Left cardiac atrium (tissue), 4 donors: Measurements from ENCODE around the gene PDLIM3. TPM values are rescaled to one million over a fixed set of nuclear protein-coding genes. Genes with fewer than 3 reads are reported as not detected.
A peak's percentile ranks its signal among the peaks of the same experiment; 100 is the strongest.
"Not testable (repeated sequence)": the region's sequence is repeated elsewhere in the genome, so short reads cannot be mapped to it uniquely, and the experiment has no call there.

Experiments used
- ATAC-seq, 2 donors: fragments of 200-7000 bp; cut with Tn5 transposase; one replicate each; pipeline ENCODE4 v1.9.1; 2020; ENCODE audit warnings: mild to moderate bottlenecking in 2 of 2, moderate library complexity in 2 of 2
- DNase-seq: peaks from one replicate; pipeline ENCODE4 v3.0.0-alpha.2; 2020
- intact Hi-C, 2 donors: fragments of 100-400 bp; cut with DNase I; formaldehyde crosslinking; loops; one replicate each; pipeline versions ENCODE4 v1.14.1 to v1.15.1; 2022 to 2023
- total RNA-seq, 2 donors: library from RNA; stranded (reverse); fragmentation: NEBNext Ultra II Directional; extraction: Animal tissue kit (Norgen Biotek cat#: 25700); gene quantifications; one replicate each; pipeline ENCODE4 v1.2.1, GENCODE V29; 2021
- donor health status: DM: no; HTN: yes; CAD: no.
- donor health status: DM: no; HTN: yes; CAD: no; lungs with severe emphysema.
- donor health status: DM: yes; HTN: yes; CAD: no.
- donor health status: Dilated cardiomyopathy.

PDLIM3 gene
- total RNA-seq, 2 donors from 2014 or later = 319 to 692 TPM

DNA sequence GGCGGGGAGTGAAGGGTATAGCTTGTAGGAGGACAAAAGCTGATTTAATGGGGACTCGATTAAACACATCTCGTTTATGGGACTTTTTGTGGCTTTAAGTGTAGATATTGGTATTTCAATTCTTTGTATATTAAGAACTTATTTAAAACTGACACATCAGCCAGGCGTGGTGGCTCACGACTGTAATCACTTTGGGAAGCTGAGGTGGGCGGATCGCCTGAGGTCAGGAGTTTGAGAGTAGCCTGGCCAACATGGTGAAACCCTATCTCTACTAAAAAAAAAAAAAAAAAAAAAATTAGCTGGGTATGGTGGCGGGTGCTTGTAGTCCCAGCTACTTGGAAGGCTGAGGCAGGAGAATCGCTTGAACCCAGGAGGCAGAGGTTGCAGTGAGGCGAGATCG lies 3.7 kb downstream of the PDLIM3 start:
- ATAC-seq = peak in 1 of 2 donors; percentile 1
- peak; percentile 45 for DNase-seq
- intact Hi-C loops = loop anchor here in 1 of 2 donors (10.0 kb wide), 1 partner anchor 63 kb away; no protein-coding TSS in a partner anchor

DNA sequence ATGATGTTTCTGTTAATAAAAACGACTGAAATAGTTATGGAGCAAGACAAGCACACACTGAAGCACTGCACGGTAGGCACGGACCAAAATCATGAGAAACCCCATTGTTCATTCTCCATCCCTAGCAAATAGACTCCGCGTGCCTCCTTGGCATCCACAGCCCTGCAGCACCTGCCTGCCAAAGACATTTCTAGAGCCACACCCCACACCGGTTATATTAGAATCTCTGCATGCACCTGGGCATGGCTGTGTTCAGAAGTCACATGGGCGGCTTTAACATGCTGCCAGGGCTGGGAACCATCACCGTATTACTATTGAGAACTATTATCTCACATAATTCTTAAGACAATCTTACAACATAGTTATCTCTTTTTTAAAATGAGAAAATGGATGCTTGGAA lies 5.9 kb downstream of the PDLIM3 start:
- intact Hi-C loops = no loop called here
- DNase-seq (no peak), ATAC-seq (no peak)

DNA sequence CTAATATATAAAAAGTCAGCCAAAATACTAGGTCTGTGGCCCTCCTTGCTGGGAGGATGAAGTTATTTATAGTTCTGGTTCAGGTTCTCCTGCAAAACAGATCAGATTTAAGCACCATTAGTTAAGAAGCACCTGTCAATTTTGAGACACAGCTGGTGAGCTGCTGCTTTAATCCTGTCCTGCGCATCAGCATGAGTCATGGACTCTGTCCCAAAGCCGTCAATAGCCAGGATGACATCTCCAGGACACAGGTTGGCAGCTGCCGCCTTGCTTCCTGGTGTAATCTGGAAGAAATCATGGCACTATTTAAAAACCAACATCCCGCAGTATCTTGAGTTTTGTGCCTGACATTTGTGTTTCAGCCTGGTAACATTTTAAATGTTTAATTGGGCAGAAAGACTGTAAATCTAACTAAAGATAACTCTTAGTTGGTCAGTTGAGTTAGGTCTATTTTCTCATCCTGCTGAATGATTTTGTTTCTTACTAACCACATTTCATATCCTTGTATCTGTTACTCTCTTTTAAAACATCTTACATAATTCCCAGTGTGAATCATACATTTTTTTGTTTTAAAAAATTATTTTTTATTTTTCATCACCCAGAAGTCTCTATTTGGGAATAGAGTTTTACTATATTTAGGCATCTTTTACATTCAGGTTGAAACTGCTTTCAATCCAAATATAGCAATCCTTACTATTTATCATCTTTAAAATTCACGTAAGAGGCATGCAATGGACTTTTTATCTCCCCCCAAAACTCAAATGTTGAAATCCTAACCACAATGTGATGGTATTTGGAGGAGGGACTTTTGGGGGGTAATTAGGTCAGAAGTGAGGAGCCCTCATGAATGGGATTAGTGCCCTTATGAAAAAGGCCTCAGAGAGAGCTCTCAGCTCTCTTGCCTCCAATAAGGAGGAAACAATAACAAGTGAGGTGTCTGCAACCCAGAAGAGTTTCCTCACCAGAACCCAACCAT lies 10.1 kb downstream of the PDLIM3 start:
- ATAC-seq (peak in 1 of 2 donors; percentile 63), DNase-seq (no peak)
- intact Hi-C loops = no loop called here

DNA sequence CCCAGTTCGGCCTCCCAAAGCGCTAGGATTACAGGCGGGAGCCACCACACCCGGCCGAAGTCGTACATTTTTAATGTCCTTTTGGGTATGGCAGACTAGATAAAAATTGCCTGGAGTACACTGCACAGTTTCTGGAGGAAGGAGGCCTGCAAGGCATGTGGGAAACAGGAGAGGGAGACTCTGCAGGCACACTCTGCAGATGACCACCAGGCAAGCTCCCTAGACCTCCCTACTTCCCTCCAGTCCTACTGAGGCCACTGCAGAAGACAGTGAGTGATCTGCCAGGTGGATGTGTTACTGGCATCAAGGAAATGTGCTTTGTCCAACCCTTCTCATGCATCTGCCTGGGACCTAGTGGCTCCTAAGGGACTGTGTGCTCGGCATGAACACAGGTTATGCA lies 11.4 kb downstream of the PDLIM3 start:
- ATAC-seq = peak in 1 of 2 donors; percentile 20
- intact Hi-C loops = no loop called here
- no peak for DNase-seq

DNA sequence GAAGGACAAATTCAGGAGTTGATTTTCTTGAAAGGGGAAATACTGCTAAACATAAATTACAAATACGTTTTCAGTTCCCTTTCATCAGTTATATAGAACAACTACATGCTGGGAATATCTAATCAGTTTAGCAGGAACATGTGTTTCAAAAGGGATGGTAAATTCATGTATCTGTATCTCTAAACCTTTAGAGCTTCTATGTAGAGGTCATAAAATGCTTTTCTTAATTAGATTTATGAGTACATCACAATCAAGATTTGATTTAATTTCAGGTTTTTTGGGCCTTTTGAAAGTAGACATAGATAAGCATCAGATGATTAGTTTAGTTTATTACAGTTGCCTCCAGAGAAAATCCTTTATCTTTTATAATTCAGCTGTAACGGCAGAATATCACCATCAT lies 12.9 kb downstream of the PDLIM3 start:
- ATAC-seq (no peak), DNase-seq (no peak)
- intact Hi-C loops = no loop called here

DNA sequence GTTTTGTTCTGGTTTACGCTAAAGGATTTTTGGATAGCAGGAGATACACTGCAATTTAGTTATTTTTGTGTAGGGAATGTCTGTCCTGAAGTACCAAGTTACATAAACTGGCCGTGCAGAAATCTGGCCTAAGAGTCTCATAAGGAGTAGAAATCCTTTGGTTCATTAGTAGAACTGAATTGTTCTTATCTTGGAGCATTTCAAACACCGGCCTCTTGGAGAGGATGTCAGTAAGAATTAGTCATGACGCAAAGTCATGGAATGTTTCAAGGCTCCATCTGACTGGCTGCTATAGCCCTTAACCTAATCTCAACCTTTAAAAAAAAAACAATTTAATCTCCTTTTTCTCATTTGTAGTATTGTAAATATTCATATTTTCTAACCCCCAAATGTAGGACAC lies 15.2 kb downstream of the PDLIM3 start:
- DNase-seq = no peak
- intact Hi-C loops = no loop called here
- peak; percentile 80 to 90 for ATAC-seq

DNA sequence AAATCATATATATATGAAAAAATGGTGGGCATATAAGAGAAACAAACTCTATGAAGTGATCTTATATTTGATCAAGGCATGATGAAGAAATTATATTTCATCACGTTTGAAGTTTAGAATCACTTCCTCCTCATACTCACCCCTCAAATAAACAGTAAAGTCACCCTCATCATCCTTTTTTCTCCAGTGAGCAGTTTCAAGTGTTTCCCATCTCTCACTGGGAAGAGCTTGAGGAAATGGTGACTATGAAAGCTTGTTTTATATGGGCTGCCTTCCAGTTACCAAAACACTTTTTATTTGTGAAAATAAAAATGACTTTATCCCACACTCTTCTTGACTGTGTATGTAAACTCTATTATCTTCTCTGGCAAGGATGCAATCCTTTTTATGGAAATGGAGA lies 16.8 kb downstream of the PDLIM3 start:
- no peak for ATAC-seq
- DNase-seq = no peak
- intact Hi-C loops = no loop called here

DNA sequence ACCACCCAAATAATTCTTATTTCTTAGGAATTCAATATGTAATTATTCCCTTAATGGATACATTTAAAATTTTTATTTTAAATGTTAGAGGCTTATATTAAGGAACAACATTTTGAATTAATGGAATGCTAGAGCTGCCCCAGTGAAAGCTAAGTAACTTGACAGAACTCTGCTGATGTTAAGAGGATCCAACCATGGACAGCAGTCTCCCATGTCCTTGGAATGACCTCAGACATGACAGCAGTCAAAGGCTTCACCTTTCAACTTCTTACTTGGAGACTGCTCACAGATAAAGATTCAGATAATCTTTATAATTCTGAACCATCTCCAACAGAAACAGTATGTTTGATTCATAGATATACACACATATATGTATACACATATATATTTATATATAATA lies 17.2 kb downstream of the PDLIM3 start:
- no peak for DNase-seq
- no peak for ATAC-seq
- intact Hi-C loops = no loop called here

DNA sequence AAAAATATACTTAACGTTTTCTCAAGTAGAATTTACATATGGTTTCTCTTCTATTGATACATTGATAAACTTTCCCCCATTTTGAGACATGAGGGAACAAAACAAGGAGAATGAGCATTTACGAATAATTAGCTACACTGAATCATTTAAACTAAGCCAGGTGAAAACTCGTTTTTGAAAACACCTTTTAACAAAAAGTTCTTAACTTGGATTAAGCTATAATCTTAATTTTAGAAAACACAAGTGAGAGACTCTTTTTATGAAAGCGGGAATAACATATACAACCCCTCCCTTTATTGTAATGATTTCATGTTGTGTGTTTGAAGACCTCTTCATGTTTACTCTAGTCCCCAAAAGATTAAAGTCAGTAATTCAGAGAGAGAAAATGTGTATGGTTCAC lies 20.1 kb downstream of the PDLIM3 start:
- intact Hi-C loops = no loop called here
- ATAC-seq (no peak), DNase-seq (no peak)

DNA sequence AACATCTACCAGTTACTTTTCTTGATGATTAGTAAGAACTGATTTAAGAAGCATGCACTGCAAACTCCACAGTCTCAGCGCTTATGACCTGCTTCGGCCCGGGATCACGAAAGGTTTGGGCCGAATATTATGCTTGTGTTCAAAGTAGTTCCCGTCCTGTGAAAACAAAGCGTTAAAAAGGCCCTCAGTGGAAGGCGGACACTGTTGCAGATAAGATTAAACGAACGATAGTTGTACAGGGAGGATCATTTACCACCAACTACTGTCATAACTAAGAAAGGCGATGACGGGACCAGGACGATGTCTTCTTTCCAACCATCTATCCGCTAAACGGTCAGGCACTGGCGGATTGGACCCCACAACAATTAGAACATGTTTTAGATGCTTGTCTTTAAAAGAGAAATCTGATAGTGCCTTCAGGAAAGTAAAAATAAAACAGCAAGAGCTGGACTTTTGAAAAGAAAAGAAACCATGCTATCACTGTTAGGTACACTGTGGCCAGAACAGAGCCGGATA lies 21.1 kb downstream of the PDLIM3 start:
- intact Hi-C loops = no loop called here
- peak in 1 of 2 donors; percentile 3 for ATAC-seq
- no peak for DNase-seq

DNA sequence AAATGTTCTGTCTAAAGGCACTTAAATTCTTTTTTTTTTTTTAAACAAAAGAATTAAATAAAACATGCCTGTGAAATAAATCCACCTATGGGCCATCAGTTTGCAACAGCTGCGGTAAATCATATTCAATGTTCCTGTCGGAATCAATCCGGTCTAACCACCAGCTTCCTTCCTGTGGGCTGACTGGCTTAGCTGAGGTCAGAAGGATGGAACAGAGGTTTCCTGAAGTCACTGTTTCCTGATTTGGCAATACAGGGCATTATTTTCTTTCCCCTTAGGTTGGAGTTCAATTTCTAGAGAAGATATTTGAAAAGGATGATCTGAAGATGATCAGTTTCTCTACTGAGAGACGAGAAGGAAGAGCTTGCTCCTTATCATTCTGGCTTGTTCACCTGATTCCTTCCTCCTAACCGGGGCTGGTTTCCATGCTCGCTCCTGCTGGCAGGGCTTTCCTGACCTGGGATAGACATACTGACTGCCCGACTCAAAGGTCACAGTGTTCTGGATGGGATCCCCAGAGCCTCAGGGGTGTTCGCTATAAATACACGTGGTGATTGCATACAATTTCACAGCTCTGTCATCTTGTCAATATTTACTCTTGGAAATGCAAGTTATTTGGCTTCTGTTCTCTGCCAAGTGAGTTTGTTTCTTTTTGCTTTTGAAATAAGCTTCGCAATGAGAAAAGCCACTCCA lies 21.7 kb downstream of the PDLIM3 start:
- ATAC-seq (peak; percentile 58 to 68), DNase-seq (no peak)
- intact Hi-C loops = no loop called here

DNA sequence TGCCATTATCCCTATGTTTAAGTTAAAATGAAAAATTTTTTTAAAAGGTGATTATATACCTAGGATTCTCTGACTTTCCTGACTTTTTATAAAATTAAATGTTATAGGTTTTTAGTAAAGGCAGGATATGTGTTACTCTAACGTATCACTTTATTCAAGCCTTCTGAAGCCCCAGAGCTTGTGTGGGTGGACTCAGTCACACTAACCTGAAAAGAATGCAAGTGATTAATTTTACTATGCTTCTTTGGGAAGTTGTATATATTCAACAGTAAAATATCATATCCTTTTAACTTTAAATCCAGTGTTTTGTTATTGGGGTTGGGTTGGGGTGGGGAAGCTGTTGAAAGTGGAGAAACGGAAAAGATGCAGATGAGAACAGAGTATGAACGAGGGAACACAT lies 22.8 kb downstream of the PDLIM3 start:
- peak in 1 of 2 donors; percentile 6 for ATAC-seq
- DNase-seq = no peak

DNA sequence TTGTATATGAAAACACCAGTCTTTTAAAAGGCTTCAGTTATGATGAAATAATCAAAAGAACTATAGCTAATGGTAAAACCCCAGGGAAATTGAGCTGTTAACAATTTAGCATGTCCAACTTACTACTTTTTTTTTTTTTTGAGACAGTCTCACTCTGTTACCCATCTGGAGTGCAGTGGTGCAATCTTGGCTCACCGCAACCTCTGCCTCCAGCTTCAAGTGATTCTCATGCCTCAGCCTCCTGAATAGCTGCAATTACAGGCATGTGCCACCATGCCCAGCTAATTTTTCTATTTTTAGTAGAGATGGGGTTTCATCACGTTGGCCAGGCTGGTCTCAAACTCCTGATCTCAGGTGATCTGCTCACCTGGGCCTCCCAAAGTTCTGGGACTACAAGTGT lies 24.1 kb downstream of the PDLIM3 start:
- ATAC-seq, intact Hi-C loops: not testable (repeated sequence)

More for the DNA sequence above, 22.8 kb downstream of the PDLIM3 start:
- intact Hi-C loops = no loop called here

DNA sequence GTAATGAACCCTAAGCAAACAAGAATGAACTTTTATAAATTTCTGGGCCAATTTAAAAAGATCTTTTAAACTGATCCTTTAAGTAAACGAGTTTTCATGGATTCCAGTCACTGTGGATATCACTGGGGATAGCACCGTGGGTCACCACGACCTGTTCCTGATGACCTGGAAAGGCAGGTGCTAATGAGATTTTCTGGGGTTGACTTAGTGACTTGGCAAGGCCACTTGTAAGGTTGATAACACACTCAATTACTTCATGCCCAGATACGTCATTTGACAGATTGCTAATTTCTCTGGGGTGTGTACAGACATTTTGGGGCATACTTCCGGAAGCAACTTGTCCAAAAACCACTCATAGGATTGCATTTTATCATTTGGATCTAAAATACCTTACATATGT lies 24.5 kb downstream of the PDLIM3 start:
- no peak for DNase-seq
- intact Hi-C loops = no loop called here
- ATAC-seq = no peak

More for the DNA sequence above, 24.1 kb downstream of the PDLIM3 start:
- DNase-seq = not testable (repeated sequence)

DNA sequence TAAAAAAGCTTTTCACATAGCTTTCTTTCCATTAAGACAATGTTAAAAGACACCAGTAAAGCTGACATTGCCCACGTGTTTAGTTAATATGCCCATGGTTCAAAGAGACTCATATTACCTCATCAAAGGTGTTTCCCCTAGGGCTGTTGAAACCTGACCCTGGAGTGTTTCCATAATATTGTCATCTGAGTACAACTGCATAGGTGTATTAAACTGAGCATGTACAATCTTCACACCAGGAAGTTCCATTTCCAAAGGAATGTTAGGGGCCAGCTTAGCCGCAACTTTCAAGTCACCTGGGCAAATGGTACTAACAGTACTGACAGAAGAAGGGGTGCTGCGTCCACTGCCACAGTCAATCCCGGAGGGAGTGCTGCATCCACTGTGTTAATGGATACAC lies 27.1 kb downstream of the PDLIM3 start:
- intact Hi-C loops = no loop called here
- ATAC-seq (no peak), DNase-seq (no peak)

DNA sequence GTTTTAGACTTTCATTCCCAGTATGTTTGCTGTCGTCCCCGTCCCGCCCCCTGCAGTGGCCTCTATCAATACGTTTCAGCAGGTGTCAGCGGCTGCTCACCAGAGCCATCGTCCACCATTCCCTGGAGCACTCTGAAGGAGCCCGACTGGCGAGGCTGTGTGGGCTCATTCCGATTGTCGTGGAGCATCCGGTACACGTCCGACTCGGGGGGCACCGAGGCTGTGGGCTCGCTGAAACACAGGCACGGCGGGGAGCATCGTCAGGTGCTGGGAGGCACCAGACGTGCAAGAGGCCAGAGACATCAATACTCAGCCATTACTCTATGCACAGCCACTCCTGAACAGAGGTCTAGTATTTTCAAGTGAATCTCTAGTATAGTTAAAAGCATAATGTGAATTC lies 28.9 kb downstream of the PDLIM3 start:
- no peak for ATAC-seq
- no peak for DNase-seq
- intact Hi-C loops = no loop called here

DNA sequence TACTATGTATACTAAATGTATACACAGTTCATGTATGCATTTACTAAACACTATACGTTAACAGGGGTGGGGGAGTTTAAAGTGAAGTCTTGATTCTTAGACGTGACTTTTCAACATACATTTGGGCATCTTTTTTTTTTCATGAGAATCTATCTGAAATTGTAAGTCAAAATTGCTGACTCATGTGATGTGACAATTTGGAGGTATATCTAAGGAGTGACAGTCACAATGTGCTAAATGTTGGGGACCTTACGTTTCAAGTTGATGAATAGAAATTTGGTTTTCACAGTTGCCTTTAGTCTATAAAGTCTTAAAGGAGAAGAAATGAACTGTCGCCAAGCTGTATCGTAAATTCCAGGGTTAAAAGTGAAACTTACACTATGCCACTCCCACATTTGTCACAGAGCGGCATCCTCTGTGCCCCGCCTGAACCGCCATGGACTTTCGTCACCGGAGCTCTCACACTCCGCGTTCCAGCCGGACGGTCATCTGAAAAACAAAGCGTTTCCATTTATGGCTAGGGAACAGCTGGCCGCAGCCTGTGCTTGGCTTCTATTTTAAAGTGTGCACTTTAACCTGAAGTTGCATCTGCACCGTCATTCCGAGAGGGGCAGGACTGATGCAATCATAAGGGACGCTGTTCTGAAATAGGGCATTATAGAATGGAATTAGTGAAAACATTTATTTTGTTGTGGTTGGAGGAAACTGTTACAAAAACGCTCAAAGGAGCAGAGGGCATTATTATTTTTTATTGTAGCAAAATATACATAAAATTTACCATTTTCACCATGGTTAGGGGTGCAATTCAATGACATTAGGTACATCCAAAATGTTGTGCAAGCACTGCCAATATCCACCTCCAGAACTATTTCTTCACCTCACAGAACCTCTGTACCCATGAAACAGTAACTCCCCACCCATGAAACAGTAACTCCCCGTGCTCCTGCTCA lies 30.9 kb downstream of the PDLIM3 start:
- peak; percentile 82 to 95 for ATAC-seq
- intact Hi-C loops = no loop called here

DNA sequence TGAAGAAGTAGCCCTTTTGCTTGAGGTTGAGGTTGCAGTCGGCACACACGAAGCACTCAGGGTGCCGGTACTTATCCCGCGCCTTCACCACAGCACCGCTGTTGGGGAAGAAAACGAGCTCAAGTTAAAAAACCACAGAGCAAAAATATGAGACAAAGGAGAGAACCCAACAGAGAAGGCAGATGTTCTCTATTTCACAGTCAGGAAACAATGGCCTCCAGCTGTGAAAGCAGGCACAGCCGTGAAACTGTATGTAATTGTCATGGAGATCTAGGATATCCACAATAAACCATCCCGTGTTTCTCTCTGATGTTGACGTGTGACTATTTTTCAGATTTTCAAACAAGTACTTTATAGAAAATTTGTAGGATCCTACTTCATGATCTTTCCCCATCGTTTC lies 32.9 kb downstream of the PDLIM3 start:
- intact Hi-C loops = no loop called here
- DNase-seq = no peak
- ATAC-seq = no peak

More for the DNA sequence above, 30.9 kb downstream of the PDLIM3 start:
- peak; percentile 86 for DNase-seq

DNA sequence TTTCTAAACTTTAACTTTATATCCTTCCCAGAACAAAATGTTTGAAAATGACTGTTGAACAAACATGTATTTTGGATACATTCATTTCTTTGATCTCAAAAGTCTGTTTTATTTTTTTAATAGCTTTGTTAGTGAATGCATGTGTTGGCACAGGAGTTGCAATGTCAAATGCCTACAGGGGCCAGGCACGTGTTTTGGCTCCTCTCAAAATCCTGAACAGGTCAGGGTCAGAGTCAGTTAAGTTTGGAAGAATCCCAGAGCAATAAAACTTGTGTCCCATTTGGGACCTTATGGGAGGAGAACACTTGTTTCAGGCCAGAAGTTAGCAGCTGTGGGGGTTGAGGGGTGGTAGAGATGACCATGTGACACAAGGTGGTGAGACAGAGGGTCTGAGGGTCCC lies 34.7 kb downstream of the PDLIM3 start:
- ATAC-seq (no peak), DNase-seq (no peak)

More for the DNA sequence above, 34.7 kb downstream of the PDLIM3 start:
- intact Hi-C loops = no loop called here
